ENCODE results near the gene MPPE1.

Gene MPPE1

DNA sequence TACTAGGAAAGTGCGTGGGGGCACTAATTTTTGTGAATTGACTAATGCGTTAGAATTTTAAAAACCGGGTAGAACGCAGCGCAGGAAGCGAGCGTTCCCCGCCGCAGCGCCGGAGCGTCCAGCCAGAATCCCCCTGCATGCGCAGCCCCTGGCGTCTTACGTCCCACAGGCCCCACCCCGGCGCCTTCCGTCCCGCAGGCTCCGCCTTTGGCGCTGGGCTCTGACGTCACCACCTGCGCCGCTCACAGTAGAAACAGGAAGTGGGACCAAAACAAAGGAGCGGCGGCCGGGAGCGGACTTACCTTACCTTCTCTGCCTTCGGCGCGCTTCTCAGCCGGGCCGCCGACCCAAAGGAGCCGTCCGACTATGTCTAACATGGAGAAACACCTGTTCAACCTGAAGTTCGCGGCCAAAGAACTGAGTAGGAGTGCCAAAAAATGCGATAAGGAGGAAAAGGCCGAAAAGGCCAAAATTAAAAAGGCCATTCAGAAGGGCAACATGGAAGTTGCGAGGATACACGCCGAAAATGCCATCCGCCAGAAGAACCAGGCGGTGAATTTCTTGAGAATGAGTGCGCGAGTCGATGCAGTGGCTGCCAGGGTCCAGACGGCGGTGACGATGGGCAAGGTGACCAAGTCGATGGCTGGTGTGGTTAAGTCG is 56.8 kb downstream of the MPPE1 start, which contains the start of gene CHMP1B:
TSS of gene CHMP1B (plus strand) at position 268 of the 660 bp plus-strand sequence. CDS start at position 367, 99 bp downstream.
- peak; percentile 59 for DNase-seq

DNA sequence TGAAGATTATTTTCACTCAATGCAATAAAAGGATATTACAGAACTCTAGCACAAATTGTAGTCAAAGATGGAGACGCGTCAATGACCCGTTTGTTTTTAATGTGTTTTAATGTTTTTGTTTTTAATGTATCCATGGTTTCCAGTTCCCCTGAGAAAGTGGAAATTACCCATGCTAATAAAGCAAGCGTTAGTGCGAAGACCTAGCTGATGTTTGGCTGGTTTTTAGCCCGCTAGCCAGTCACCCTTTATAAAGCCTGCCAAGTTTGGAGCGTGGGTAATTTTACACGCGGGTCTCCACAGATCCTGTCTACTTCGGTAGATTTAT is 57.3 kb downstream of the MPPE1 start:
- DNase-seq, result peak; percentile 20

DNA sequence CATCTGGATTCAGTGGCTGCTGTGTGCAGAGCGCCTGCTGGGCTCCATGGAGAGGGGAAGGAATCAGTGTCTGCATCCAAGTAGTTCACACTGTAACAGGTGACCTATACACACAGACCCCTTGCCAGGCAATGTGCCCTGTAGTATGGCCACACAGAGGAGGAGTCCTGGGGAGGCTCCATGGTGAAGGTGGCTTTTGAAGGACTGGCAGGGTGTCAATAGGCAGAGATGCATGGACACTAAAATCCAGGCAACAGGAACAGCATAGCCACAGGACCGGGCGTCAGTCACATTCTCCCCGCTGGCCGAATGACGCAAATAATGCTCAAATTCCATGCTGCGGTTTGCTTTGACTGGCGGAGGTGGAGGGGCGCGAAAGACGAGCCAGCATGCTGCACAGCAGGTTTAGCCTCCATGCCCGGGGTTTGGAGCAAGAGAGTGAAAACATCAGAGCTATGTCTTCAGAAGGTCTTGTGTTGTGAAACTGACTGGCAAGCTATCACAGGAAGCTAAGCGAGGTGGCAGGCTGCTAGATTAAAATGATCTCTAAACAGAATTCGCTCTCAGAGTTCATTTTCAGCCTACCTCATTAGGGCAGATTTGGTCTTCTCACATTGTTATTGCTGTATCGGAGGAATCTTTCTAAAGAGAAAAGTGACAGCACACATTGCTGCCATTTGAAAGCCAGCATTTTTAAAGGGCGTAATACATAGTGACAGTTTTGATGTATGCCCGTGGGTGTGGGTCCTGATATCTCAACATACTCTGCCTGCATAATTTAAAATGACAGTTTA is 58.1 kb downstream of the MPPE1 start:
- no peak for DNase-seq

DNA sequence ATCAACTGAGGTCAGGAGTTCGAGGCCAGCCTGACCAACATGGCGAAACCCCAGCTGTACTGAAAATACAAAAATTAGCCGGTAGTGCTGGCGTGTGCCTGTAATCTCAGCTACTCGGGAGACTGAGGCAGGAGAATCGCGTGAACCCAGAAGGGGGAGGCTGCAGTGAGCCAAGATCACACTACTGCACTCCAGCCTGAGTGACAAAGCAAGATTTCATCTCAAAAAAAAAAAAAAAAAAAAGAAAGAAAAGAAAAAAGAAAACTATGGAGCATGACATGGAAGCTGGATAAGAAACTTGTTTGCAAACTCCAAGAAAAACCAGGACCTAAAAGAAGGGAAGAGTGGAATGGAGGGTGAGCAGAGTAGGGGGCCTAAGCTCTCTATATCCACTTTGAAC is 58.8 kb downstream of the MPPE1 start:
- DNase-seq, result no peak

DNA sequence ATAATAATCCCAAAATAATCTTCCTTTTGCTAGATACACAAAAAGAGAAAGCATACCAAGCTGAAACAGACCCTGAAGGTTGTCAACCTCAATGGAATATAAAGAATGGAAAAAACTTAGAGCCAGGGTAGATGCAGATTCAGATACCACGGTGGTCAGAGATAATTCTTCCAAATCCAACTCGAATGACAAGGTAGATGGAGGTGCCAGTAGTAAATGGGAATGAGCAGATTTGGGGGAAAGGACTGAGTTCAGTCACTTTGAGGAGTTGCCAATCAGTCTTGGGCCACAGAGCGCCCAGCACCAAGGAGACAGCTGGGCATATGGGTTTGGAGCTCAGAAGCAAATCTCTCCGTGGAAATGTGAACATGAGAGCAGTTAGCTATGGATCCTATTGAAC is 60.3 kb downstream of the MPPE1 start:
- no peak for DNase-seq

DNA sequence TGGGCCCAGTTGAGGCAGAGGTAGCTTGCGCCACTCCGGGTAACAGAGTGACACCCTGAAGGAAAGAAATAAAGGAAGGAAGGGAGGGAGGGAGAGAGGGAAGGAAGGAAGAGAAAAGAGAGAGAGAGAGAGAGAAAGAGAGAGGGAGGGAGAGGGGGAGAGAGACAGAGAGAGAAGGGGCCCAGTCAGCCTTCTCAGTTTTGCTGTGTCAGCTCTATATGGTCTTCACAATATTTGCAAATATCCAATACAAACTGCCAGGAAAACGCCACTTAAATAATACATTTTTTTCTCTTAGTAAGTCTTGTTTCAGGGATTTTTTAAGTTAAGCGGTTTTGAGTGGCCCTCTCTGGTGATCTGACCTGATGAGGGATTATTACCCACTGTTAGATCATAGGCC is 62.5 kb downstream of the MPPE1 start:
- no peak for DNase-seq

DNA sequence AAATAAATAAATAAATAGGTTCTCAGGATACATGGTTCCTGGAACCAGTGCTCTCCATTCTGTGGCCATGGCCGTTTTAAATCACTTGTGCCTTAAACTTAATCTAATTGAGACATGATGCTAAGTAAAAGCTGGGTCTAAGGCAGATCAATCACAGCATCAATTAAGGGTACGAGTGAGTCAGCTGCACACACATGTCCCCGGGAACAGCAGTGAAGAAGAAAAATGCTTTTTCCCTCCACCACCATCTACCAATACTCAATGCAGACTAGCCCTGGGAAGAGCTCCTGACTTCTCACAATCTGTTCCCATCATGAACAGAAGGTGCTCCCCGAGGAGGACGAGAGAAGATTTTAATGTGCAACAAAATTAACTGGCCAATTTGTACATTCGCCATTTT is 63.7 kb downstream of the MPPE1 start:
- no peak for DNase-seq

DNA sequence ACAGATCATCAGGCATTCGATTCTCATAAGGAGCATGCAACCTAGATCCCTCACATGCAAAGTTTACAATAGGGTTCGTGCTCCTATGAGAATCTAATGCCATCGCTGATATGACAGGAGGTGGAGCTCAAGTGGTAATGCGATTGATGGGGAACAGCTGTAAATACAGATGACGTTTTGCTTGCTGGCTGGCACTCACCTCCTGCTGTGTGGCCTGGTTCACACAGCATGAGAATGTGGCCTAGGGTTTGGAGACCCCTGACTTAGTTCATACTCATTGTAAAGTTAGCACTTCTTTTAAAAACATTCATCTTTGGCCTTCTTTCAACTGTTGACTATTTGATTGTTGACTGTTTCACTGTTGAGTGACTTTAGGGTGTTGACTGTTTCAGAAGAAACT is 65.6 kb downstream of the MPPE1 start:
- no peak for DNase-seq

DNA sequence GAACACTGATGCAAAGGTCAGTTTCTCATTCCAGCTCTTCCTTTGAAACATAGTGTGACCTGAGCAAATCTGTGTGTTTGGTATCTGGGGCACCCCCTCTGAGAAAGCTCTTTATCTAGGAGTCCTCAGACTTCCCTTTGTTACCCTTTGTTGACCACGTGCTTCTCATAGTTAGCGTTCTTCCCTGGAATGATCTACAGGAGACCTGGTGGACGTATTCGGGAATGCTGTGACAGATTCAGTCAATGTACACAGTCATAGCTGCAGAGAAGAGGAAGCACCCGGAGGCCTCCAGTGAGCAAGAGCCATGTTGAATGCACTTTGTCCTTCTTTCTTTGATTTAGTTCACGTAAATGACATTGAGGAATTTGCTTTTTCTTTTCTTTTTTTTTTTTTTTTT is 67.6 kb downstream of the MPPE1 start:
- no peak for DNase-seq

DNA sequence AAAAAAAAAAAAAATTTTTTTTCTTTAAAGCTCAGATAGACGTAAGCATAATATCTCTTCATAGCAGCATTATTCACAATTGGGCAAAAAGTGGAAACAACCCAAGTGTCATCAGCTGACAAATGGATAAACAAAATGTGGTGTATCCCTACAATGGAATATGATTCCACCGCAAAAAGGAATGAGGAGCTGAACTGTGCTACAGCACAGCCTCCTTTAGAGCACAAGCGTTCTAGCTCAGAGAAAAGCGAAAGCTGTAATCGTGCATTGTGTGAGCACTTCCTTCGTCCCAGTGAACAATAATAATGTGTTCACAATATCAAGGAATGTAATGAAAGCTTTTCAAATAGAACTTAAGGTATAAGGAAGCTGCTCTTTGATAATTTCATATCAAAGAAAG is 68.6 kb downstream of the MPPE1 start:
- DNase-seq, result no peak

DNA sequence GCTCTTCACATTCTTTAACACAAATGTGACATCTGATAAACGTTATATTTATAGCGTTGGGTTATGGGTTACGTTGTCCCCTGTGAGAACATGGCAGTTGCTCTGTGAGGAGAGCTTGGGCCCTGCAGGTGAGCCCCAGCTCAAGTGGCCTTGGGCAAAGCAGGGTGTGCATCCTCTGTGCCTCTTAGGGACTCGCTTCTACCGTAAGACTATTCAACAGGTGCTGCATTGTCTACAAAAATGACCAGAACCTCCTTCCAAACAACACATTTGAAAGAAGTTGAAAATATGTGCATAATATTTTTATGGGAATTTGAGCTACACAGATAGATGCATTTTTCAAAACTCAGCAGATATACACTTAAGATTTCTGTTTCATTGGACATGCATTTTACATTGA is 73.3 kb downstream of the MPPE1 start:
- no peak for DNase-seq
